ENCODE results near the gene PGM2.

- TF ChIP-seq CTCF (conservative IDR thresholded peaks at IDR 0.05; ENCODE audit: low read length) (no peak), EZH2phosphoT487 (IDR thresholded peaks at IDR 0.05; ENCODE audit: borderline replicate concordance, low read depth, low read length) (no peak)
These were observed 83.0 kb downstream of the PGM2 start for GRCh38 chr4:37909332-37910090.

All from OCI-LY7 (cell line).